ENCODE measurements around the gene GRIK4. TPM values are rescaled to one million over a fixed set of nuclear protein-coding genes. Genes with fewer than 3 reads are reported as not detected.

GRIK4 gene
- total and polyA plus RNA-seq, 2 of the 4 experiments (the other 2 are of a cell fraction), result 0.18 to 0.38 TPM

GRCh38 chr11:120780239-120780638, 268.7 kb downstream of the GRIK4 start:
- no peak overlapping the region for H2BK5ac ChIP-seq (ENCODE audit: low read depth, low read length, poor library complexity, severe bottlenecking)
- DNase-seq, result peak; percentile 18

More at GRCh38 chr11:120780239-120780638, 268.7 kb downstream of the GRIK4 start:
- Histone ChIP-seq H3K4me2 (ENCODE audit: low read depth, low read length) (no peak overlapping the region), H3K14ac (replicated peaks; ENCODE audit: low read depth, low read length) (no peak overlapping the region), H3K23ac (ENCODE audit: low read depth, low read length) (no peak overlapping the region), H3K9ac (ENCODE audit: low read depth, low read length) (no peak overlapping the region), H4K5ac (ENCODE audit: low read depth, low read length) (no peak overlapping the region), H4K91ac (ENCODE audit: insufficient read depth, low read depth, low read length) (no peak overlapping the region), H2AK9ac (replicated peaks; ENCODE audit: low read depth, low read length, poor library complexity) (no peak overlapping the region), H3K27me3 (ENCODE audit: control insufficient read depth, insufficient read depth, low read length) (peaks cover 17% of the 10 kb centered on the region), H2BK15ac (ENCODE audit: low read depth, low read length) (no peak overlapping the region), H4K8ac (ENCODE audit: low read depth in 2 of 2, low read length in 2 of 2) (no peak overlapping the region), H3K27ac (ENCODE audit: insufficient read depth, low read length) (no peak overlapping the region), H2BK120ac (ENCODE audit: low read depth, low read length) (no peak overlapping the region), H3K9me1 (ENCODE audit: insufficient read depth, low read length) (no peaks in the 10 kb centered on the region), H3K4me1 (ENCODE audit: control insufficient read depth, insufficient read depth, low read length) (no peaks in the 10 kb centered on the region), H3K79me1 (ENCODE audit: low read depth in 1 of 2, low read length in 2 of 2) (no peaks in the 10 kb centered on the region), H3K36me3 (ENCODE audit: control insufficient read depth, insufficient read depth, low read length) (no peaks in the 10 kb centered on the region), H4K20me1 (ENCODE audit: insufficient read depth, low read length) (no peaks in the 10 kb centered on the region), H3K4me3 (ENCODE audit: insufficient read depth, low read depth, low read length) (no peak overlapping the region), H3K18ac (ENCODE audit: low read depth, low read length) (no peak overlapping the region), H3K9me3 (ENCODE audit: control insufficient read depth, insufficient read depth, low read length) (no peaks in the 10 kb centered on the region), H2BK20ac (ENCODE audit: low read depth, low read length) (no peak overlapping the region), H2AFZ (replicated peaks; ENCODE audit: low read length, poor library complexity) (no peak overlapping the region), H3K56ac (ENCODE audit: extremely low read depth, insufficient read depth, low read length) (no peak overlapping the region), H2AK5ac (ENCODE audit: low read depth, low read length) (no peak overlapping the region), H3K4ac (ENCODE audit: low read depth, low read length) (no peak overlapping the region)
- ChIA-PET POLR2A (ENCODE audit: unreplicated experiment) (no interaction called here), CTCF (no interaction called here)
- intact Hi-C loops (cut with micrococcal nuclease) (no loop called here), in situ Hi-C loops (cut with MboI; ENCODE audit: low sequenced_read_pairs) (no loop called here), dilution Hi-C loops (cut with HindIII; ENCODE audit: low sequenced_read_pairs, unreplicated experiment) (no loop called here)
- no peak for TF ChIP-seq CTCF (conservative IDR thresholded peaks at IDR 0.05; ENCODE audit: low read depth, low read length)
- TF ChIP-seq RCOR1 (IDR thresholded peaks at IDR 0.05; ENCODE audit: insufficient replicate concordance, low read length), result no peak
- TF ChIP-seq RFX5 (IDR thresholded peaks at IDR 0.05; ENCODE audit: low read depth, low read length), result no peak
- TF ChIP-seq USF2 (IDR thresholded peaks at IDR 0.05; ENCODE audit: low read depth, low read length), result no peak
- TF ChIP-seq BHLHE40 (IDR thresholded peaks at IDR 0.05; ENCODE audit: low read depth, low read length), result no peak
- no peak for TF ChIP-seq MAFK (IDR thresholded peaks at IDR 0.05; ENCODE audit: low read depth, low read length)
- TF ChIP-seq SMC3 (IDR thresholded peaks at IDR 0.05; ENCODE audit: low read depth, low read length), result no peak
- no peak for TF ChIP-seq MAZ (IDR thresholded peaks at IDR 0.05; ENCODE audit: borderline replicate concordance, low read depth, low read length)
- TF ChIP-seq CEBPB (IDR thresholded peaks at IDR 0.05; ENCODE audit: low read depth, low read length), result no peak
- no CpG with 5 or more reads among the region's 2 CpGs for WGBS, 2 experiments (ENCODE audit: extremely low coverage in 2 of 2, insufficient read length in 1 of 2)
- BruUV-seq (replicated peaks), result no TSS peak
- ATAC-seq (ENCODE audit: low read depth), result peak; percentile 27; the same call in 1 of the 2 replicates
